Activated naive CD8-positive, alpha-beta T cell treated with anti-CD3 and anti-CD28 coated beads, Interleukin-2, amount 50 U/mL, for 16 hours (primary cell): ENCODE data around the gene FAM13C.

ENCODE experiments used
- DNase-seq: peaks from one replicate; pipeline ENCODE4 v3.0.0-alpha.2; 2020; ENCODE audit warnings: low read depth, low spot score

The FAM13C gene

GRCh38 chr10:59315465-59315864 lies 46.9 kb downstream of the FAM13C start:
- no peak for DNase-seq

- no peak for DNase-seq
Measured at GRCh38 chr10:59314268-59314667, 48.1 kb downstream of the FAM13C start.

- no peak for DNase-seq
Measured at GRCh38 chr10:59312247-59312646, 50.1 kb downstream of the FAM13C start.

GRCh38 chr10:59311025-59311424 lies 51.3 kb downstream of the FAM13C start:
- no peak for DNase-seq

GRCh38 chr10:59310324-59310914 lies 51.9 kb downstream of the FAM13C start:
- DNase-seq = no peak

DNA sequence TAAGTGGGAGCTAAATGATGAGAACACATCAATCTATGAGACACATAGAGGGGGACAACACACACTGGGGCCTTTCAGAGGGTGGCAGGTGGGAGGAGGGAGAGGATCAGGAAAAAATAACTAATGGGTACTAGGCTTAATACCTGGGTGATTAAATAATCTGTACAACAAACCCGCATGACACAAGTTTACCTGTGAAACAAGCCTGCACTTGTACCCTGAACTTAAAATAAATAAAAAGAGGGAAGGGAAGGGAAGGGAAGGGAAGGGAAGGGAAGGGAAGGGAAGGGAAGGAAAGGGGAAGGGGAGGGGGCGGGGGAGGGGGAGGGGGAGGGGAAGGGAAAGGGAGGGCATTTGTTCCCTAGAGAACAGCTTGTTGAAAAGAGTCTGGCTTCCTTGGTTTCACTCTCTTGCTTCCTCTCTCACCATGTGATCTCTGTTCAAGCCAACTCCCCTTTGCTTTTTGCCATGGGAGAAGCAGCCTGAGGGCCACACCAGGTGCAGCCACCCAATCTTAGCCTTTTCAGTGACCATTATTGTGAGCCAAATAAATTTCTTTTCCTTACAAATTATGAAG lies 57.7 kb downstream of the FAM13C start:
- DNase-seq = no peak

DNA sequence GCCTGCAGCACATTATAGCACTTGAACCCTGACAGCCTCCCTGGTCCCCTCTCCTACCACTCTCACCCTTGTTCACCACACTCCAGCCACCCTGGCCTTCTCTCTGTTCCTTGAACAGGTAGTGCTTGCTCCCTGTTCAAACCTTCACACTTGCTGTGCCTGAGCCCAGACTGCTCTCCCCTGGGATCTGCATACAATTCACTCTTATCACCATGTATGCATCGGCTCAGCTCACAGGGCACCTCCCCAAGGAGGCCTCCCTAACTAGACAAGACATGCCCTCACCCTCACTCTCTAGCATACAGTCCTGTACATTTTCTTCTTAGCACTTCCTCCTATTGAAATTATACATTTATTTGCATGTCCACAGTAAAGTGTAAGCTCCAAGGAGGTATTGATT lies 59.3 kb downstream of the FAM13C start:
- no peak for DNase-seq

DNA sequence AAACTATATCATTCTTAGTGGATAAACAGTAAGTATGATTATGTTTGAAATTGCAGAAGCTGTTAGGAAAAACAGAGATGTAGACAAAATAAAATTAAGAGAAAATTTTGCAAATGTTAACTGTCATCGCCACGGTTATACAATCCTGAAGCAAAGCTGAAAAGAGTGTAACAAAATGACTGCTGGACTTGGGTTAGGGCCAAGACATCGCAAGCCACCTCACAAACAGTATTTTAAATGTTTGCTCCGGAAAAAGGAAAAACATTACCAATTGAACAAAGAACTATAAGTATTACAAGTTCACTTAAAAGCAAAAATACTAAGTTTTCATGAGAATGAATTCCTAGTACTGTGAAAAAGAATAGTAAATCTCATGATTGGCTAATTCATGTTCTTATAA lies 60.0 kb downstream of the FAM13C start:
- DNase-seq = no peak

- no peak for DNase-seq
Measured at GRCh38 chr10:59301067-59301754, 61.1 kb downstream of the FAM13C start.

GRCh38 chr10:59300386-59300785 lies 62.0 kb downstream of the FAM13C start:
- DNase-seq = no peak

GRCh38 chr10:59299933-59300332 lies 62.4 kb downstream of the FAM13C start:
- no peak for DNase-seq

DNA sequence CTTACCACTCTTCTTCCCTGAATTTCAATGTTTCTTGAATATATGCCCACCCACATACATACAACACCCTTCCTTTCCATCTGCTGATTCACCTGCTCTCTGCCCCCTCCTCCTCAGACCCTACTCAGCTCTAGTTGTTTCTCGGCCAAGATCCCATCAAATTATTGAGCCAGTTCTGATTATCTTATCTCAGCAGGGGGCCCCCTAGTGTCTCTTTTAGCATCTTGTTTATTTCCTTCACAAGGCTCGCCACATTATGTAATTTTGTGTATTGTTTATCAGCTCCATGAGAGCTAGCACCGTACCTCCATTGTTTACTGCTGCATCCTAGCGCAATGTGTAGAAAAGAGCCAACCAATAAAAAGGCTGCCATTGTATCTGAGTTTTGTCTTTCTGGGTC lies 71.9 kb downstream of the FAM13C start:
- no peak for DNase-seq

DNA sequence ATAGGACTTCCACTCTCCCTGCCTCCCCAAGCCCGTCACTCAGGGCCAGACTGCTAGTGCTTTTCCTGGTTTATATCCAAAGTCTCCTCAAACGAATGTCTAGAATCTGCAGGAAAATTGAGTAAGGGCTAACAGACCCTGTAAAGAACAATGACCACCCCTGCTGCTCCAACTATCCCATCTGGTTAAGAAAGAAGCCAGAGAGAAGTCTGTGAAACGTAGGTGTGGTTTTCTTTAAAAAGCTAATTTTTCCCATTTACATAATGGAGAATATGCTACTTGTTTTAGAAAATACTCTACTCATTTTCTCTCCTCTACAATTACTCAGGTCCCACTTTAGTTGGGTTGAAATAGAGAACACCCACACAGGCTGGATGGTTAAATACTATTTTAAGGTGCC lies 72.5 kb downstream of the FAM13C start:
- no peak for DNase-seq

DNA sequence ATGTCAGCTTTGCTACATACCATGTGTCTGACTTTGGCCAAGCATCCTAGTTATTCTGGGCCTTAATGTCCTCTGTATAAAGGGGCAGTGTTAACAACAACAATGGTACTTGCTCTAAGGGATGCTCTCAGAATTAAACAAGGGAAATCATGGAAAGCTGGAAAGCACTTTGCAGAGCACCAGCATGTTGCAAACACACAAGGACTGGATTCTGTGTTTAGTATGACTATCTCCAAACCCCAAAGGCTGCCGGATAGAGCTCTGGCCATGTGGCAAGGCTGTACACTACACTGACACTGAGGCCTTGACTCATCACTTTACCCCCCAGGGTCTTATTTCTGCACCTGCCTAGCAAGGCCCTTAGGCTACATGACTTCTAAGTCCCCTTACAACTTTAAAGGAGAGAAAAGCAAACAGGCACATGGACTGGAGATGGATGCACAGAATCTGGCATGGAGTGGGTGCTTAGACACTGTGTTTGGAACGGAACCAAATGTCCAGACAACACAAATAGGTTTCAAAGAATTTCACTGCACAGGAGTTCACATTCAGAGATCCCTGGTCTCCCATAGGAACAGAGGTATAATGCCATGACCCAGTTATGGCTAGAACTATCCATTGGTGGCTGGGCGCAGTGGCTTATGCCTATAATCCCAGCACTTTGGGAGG lies 74.6 kb downstream of the FAM13C start:
- no peak for DNase-seq

DNA sequence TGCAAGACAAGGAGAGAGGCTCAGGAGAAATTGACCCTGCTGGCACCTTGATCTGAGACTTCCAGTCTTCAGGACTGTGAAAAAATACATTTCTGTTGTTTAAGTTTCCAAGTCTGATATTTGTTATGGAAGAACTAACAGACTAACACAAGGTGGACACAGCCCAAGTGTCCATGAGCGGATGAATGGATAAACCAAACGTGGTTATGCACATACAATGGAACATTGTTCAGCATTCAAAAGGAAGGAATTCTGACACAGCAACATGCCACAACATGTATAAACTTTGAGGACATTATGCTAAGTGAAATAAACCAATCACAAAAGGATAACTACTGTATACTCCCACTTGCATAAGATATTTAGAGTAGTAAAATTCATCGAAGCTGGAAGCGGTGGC lies 76.5 kb downstream of the FAM13C start:
- DNase-seq = no peak

- no peak for DNase-seq
Measured at GRCh38 chr10:59285073-59285472, 77.3 kb downstream of the FAM13C start.

- DNase-seq = no peak
Measured at GRCh38 chr10:59284118-59284975, 78.0 kb downstream of the FAM13C start.

GRCh38 chr10:59283456-59284091 lies 78.8 kb downstream of the FAM13C start:
- DNase-seq = no peak

- DNase-seq = no peak
Measured at GRCh38 chr10:59281861-59282260, 80.5 kb downstream of the FAM13C start.

DNA sequence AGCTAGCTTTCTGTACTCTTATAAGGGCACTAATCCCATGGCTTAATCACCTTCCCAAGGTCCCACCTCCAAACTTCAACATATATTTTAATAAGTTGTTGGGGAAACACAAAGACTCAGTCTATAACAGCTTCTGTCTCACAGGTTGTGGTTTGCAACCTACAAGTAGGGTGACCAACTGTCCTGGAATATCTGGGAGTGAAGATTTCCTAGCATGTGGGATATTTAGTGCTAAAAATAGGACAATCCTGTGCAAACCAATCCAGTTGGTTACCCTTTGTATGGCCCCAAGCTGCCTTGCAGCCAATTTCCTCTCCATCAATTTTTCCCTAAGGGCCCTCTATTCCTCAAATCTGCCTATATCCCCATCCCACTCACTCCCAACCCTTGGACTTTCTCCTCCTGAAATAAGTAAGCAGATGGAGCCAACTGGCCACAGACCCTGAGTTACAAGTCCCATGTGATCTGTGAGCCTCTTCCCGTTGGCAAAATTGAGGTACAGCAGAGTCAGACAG lies 82.3 kb downstream of the FAM13C start:
- DNase-seq = no peak

DNA sequence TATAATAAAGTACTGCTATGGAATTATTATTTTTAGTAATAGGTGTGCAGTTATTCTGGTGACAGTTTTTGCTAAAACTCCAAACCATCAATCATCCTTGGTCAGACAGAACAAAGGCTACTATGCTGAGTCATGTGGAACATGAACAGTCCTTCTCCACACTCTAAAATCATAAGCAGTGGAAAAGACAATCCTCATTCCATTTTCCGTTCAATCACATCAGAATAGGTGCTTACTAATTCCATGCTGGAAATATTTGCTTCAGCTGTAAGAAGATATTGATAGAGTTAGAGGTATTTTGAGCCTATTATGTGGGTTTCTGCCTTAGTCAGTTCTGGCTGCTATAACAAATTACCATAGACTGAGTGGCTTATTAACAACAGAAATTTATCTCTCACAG lies 82.9 kb downstream of the FAM13C start:
- no peak for DNase-seq
